HEK293 (cell line): ENCODE measurements around the gene SYNJ2BP.

Experiments used
- CTCF ChIA-PET: fragments of 350-600 bp; formaldehyde crosslinking; extraction: SDS; loops from one replicate; lab custom pipeline; 2021; ENCODE audit warnings: antibody characterized with exemption; lab: Yijun Ruan, JAX
- POLR2A ChIA-PET: fragments of 300-600 bp; formaldehyde crosslinking; extraction: SDS; loops from one replicate; lab custom pipeline; 2020; ENCODE audit warnings: antibody characterized with exemption, inconsistent platforms; lab: Yijun Ruan, JAX
- H3K27ac ChIP-seq: fragments of 200-500 bp; sonication (Bioruptor generic); 2 replicates; pipeline ENCODE4 v1.5.1; 2014; ENCODE audit warnings: low read depth, low read length, control low read depth, inconsistent platforms; ENCODE audit errors: extremely low read depth
- H3K36me3 ChIP-seq, 2 experiments: fragments of 200-500 bp in 1 of 2; sonication (Bioruptor generic) in 1 of 2; 1 replicate in 1 of 2; 2 replicates in 1 of 2; pipeline ENCODE4 v1.5.1; 2014 to 2017; ENCODE audit warnings: inconsistent platforms in 2 of 2, low read length in 2 of 2; ENCODE audit not compliant: control insufficient read depth in 2 of 2, insufficient read depth in 1 of 2
- H3K4me1 ChIP-seq: fragments of 200-500 bp; sonication (Bioruptor generic); 2 replicates; pipeline ENCODE4 v1.5.1; 2014; ENCODE audit warnings: mild to moderate bottlenecking, low read length, inconsistent platforms; ENCODE audit not compliant: control insufficient read depth, insufficient read depth
- H3K4me3 ChIP-seq: 2 replicates; pipeline ENCODE4 v1.5.1; 2011; ENCODE audit warnings: low read depth, mild to moderate bottlenecking, control low read depth, low read length, moderate library complexity
- H3K9me3 ChIP-seq: fragments of 200-500 bp; sonication (Bioruptor generic); 2 replicates; pipeline ENCODE4 v1.5.1; 2014; ENCODE audit warnings: low read depth, low read length, inconsistent platforms; ENCODE audit not compliant: control insufficient read depth, insufficient read depth
- SCRT2 ChIP-seq: fragments of 450-650 bp; formaldehyde crosslinking; IDR thresholded peaks from 2 replicates; pipeline ENCODE4 v1.5.1; 2016; ENCODE audit warnings: missing biosample characterization, missing genetic modification characterization
- ZNF660 ChIP-seq: fragments of 450-650 bp; IDR thresholded peaks from 2 replicates; pipeline ENCODE4 v1.5.1; 2018; ENCODE audit warnings: missing biosample characterization, mild to moderate bottlenecking, missing genetic modification characterization

SYNJ2BP gene

GRCh38 chr14:70378696-70379095 is 38.2 kb downstream of the SYNJ2BP start:
- TF ChIP-seq SCRT2 (tag by site-specific recombination) (no peak), ZNF660 (tag by site-specific recombination) (no peak)
- TF ChIP-seq, all 188 proteins: peak for 0
- no peak overlapping the region for H3K4me3 ChIP-seq
- H3K4me1 ChIP-seq = peaks cover 2% of the 10 kb centered on the region; the same call in 1 of the 2 replicates
- peaks cover 7 to 21% of the 10 kb centered on the region in 2 experiments for H3K36me3 ChIP-seq
- no peak overlapping the region for H3K27ac ChIP-seq
- CTCF ChIA-PET = no interaction called here
- POLR2A ChIA-PET = no interaction called here
- no peaks in the 10 kb centered on the region for H3K9me3 ChIP-seq
